Dedifferentiated amniotic fluid mesenchymal stem cell (primary cell): Measurements from ENCODE around the gene MORN5.

Source experiments
- DNase-seq: peaks from one replicate; pipeline ENCODE4 v3.0.0-alpha.2; 2016; ENCODE audit errors: extremely low spot score

Gene MORN5

DNA sequence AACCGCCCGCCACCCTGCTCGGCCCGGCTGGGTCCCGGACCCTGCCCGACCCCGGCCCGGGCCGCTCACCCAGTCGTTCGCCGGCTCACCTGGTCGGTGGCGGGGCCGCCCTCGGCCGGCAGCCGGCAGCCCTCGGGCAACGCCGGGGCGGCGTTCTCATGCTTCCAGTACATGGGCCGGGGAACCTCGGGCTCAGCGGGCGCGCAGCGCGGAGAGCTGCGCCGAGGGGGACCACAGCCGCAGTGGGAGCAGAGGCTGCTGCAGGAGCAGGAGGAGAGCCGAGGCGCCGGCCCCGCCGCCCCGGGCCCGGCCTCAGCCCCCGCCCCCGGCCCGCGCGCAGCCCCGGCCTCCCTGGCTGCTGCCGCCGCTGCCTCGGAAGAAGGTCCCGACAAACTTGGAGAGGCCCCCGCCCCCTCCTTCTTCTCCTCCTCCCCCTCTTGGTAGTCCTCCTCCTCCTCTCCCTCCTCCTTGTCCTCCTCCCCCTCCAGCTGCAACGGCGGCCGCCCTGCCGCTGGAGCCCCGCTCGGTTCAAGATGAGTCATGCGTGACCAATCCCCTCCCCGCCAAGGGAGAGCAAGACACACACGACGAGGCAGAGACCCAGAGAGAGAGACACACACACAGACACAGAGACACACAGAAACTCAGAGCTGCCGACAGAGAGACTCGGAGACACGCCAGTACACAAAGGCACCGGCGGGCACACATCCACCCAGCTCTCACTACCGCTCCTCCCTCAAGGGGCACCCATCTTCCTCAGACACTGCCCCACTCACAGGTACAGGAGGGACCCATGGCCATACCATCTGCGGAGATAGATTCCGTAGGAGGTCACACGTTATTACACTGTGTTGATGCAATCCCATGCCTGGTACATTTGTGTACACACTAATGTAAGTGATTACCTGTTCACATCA lies 69.1 kb downstream of the MORN5 start, which contains the start of gene LHX6:
Gene LHX6 (minus strand): TSS at position 390 of the 917 bp plus-strand sequence. CDS start 217 bp downstream, at position 173.
- DNase-seq, result no peak

DNA sequence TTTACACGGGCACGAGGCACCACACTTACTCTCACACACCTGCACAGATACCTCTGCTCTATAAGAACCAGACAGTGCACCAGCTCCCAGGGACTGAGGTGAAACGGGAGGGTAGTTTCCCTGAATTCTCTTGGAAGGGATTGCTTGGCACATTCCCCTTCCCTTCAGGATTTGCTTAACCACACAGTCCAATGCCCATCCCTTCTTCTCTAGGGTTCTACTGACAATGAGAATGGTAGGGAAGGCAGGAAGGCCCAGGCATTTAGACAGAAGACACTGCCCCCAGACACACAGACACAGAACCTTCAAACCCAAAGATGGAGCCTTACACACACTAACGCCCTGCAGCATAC lies 69.8 kb downstream of the MORN5 start:
- no peak for DNase-seq

DNA sequence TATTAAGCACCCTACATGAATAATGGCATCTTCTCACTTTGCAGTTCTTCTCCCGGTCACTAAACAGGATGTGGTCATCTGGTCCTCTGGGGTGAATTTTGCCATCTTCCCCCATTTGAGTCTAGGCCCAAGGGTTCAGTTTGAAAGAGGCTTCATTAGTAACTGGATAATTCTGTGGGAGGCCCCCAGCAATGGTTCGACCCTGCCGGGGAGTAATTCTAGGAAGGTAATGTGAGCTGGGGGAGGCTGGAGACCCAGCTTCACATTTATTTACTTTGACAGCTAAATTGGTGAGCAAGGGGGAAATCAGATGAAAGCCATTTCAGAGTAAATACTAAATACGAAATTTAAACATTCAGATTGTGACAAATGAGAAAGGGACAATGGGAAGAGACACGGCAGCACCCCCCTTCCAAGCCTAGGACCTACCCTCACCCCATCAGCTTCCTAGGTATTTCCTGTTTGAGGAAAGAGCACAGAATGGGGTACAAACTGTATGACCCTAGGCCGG lies 73.1 kb downstream of the MORN5 start:
- DNase-seq, result no peak

DNA sequence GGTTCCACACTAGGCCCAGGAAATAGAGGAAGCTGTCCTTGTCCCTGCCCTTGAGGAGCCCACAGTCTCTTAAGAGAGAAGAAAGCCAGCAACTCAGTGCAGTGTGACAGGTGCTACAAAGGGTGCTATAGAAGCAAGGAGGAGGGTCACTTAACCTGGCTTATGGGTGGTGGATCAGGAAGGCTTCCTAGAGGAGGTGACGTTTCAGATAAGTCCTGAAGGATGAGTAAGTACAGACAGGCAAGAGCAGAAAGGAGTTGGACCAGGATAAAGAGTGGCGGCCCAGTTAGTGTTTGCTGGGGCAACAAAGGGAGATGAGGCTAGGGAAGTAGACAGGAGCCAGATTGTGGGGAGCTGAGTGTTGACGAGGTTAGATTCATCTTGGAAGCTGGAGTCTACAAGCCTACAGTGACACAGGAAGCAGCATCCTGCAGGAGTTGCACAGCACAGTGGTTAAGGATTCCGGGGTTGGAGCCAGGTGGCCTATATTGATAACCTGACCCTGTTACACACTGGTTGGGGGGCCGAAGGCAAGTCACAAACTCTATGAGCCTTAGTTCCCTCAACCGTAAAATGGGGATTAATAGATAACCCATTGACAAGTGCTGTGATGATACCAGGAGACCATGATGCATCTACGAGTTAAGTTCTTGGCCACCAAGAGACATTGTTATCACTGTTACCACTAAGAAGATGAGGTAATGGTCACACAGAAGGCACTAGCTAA lies 74.5 kb downstream of the MORN5 start:
- no peak for DNase-seq

DNA sequence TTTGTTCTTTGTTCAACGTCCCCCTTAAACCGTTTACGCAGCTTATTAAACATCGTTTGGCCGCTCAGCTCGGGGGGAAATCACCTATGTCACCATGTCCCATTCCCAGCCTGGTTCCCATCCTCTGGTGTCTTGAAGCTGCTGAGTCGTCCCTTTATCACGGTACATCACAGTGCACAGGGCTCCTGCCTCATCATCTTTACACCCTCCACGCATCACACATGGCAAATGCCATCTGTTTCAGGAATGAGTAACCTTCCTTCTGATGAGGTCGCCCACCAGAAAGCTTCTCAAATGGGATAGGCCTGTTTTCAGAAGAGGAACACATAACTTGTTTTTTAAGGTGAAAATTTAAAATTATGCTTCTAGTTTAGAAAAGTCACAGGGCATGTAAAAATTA lies 77.0 kb downstream of the MORN5 start:
- no peak for DNase-seq

DNA sequence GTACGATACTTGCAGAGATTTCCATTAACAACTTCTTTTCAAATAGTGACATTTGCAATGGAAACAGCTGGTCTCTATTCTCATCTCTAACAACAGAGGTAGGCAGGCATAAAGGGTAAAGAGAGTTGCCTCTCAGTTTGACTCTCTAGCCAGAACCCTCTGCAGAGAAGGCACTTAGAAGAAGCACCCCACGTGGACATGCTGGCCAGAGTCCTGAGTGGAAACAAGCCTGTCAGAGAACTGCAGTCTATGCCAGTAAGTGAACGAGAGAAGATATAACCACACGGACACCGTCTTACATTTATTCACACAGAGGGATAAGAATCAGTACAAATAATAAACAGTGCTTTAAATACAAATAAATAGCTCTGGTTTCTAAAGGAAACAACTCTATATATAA lies 80.0 kb downstream of the MORN5 start:
- no peak for DNase-seq

DNA sequence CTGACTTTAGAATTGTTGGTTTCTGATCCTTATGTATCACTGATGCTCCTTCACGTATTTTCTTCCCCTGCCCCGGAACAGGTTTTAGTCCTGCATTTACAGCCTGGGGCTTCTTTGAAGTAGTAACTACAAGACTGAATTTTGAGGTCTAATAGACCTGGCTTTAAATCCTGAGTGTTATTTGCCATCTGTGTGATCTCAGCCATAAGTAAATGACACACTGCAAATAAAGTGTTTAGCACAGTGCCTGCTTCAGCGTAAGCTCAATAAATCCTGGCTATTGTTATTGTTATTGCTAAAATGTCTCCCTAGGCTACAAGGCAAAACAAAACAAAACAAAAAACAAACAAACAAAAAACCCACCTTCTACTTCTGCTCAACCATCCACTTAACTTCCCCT lies 84.6 kb downstream of the MORN5 start:
- DNase-seq, result no peak

DNA sequence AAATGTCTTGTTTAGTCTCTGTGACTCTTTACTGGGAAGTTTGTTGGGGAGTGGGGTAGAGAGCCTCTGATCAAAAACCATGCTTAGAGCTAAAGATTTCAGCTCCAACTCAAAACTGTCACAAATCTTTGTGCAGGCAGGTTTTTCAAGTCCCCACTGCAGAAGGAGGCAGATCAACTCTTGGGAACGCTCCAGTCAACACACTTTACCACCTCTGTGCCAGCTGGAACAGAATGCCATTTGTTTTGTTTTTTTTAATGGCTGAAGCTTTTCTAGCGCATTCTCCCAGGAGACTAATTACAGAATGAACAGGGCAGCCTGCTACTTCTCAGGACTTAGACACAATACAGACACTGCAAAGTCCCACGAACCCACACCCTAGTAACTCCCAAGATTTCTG lies 87.0 kb downstream of the MORN5 start:
- no peak for DNase-seq

DNA sequence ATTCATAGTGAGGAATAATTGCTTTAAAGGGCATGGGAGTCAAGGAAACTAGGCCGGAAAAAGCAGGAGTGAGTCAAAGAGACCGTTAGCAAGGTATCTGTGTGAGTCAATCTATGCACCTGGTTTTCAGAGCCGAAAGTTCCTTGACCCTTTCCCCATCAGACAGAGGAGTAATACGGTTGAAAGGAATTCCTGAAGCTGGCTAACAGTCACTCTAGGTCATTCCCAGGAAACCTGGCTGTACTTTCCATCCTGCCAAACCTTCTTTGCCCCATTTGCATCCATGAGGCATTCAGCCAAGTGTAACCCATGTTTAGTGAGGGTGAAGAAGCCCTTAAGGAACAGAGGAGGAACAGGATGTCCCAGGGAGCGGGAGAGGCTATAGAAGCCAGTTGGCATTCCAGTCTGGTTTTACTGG lies 88.7 kb downstream of the MORN5 start:
- no peak for DNase-seq
